GOT3 (cell line): Measurements from ENCODE around the gene PLOD2.

Experiments
- DNase-seq: peaks from one replicate; lab custom pipeline; 2025; ENCODE audit warnings: mixed read lengths; lab: John Stamatoyannopoulos, UW

PLOD2 gene

DNA sequence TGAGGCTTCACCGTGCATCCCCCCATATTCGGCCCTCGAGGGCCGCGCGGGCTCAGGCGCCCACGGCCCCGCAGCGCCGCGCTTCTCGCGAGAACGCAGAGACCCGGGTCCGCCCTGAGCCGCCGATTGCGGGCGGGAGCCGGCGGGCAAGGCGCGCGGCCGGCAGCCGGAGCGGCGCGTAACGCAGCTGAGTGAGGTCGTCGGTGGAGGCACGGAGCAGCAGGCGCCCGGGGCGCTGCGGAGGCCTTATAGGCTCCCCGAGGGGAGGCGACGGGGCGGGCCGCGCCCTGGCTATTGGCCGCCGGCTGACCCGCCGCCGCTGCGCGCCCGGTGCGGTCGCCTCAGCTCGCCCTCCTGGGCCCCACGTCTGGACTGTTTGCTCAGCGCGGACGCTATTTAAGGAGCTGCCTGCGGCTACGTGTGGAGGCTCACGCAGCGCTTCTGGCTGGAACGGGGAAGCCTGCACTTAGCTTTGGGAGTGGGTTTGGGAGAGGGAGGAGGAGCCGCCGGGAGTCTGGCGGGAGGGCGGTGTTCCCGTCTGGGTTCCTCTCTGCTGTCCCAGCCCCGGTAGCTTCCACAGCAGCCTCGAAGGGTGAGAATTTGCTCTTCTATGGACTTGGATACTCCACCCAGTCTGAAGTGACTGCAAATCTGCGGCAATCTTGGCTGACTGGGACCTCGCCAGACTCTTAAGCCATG is at the start of gene PLOD2:
Gene PLOD2, minus strand, starts transcription at position 221 of the 699 bp plus-strand sequence. Its CDS starts 195 bp downstream, at position 26.
- peak; percentile 83 for DNase-seq

DNA sequence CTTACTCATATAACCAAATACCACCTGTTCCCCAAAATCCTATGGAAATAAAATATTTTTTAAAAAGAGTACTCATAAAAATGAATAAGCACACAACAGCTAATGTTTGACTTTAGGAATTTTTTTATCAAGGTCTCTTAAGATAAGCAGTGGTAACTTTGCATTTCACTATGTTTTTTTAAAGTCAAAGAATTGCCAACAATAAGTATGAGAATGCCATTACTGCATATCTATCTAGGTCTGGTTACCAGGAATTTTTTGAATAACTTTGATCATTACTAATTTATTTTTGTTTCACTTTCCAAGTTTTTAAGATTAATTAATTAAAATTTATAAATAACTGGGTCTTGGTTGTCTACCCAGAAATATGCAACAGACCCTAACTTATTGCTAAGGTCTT is 48.4 kb upstream of the PLOD2 start:
- no peak for DNase-seq

DNA sequence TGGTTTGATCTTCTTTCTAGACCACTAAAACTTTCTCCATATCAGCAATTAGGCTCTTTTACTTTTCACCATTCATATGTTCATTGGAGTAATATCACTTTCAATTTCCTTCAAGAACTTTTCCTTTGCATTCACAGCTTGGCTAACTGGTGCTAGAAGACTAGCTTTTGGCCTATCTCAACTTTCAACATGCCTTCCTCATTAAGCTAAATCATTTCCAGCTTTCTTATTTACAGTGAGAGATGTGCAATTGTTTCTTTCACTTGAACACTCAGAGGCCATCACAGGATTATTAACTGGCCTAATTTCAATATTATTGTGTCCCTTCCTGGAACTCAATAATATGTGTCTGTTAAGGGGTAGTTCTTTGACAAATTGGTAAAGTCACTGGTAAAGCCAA is 42.8 kb upstream of the PLOD2 start:
- DNase-seq, result no peak

DNA sequence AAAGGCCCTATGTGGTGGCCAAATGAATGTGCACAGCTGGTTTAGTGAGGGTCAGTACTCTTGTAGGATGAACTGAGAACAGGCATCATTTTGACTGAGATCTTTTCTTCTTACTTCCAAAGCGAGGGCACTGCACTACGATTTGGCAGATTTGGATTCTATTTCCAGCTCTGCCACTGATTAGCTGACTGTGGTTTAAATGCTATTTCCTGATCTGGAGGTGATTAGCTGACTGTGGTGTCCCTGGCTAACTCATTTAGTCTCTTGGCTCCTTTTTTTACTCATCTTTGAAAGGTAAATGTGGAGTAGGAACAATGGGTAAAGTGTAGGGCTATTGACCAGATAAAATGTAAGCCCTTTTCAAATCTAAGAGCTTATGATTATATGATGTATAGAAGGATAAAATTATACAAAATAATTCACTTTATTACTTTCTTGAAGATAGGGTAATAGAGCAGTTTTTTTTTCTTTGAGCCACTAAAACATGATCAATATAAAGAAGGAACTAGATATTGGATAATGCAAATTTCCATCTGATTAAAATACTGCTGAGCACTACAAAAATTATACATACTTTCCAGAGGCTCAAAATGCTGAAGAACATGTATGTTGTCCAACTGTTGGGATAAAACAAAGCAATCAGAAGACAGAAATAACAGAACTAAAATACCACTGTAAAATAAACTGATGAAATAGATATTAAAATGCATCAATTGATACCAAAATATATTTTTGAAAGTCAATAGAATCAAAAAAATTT is 39.7 kb upstream of the PLOD2 start:
- no peak for DNase-seq

DNA sequence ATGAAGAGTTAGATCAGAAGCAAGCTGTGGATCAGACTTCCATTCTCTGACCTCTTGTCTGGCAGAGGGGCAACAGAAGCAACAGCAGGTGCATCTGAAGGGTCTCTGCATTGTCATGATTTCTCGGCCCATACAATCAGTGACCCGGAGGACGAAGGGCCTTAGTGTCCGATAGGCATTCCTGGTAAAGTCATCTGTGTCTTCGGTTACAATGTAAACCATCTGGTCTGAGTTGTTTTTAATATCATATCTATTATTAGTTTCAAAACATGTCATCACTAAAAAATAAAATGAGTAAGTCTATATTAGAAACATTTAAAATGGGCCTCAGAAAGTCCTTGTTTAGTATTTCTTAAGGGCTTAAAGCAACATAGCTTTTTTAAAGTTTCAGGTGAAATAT is 38.8 kb upstream of the PLOD2 start:
- DNase-seq, result no peak

DNA sequence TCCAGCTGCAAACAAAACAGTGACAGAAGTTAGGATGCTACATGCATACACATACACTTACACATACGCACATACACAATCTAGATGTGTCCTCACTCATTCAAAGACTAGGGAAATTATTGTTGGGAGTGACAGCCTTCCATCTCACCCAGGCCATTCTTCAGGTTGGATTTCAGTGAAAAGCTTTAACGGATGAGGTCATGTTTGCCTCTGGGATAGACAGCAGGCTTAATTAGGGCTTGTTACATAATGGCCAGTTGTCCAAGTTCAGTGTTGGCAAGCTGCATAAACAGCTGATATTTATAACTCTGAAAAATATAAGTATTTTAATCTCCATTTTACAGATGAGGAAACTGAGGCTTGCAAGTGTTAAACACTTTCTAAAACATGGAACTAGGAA is 35.8 kb upstream of the PLOD2 start:
- no peak for DNase-seq

DNA sequence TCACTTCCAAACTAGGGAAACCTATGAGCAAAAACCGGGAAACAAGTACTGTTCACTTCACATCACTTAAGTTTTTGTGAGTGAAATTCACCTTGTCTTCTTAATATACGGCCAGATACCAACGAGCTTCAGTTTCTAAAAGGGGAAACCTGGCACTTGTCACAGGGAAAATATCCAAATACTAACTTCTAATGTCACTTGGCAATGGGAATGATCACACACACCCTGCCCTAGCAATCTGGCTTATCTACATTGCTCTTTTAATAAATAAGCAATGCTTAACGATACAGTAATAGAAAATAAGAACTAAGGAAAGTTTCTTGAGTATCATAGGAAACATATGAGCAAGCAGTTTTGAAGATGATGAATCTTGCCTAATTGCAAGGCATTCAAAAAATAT is 34.6 kb upstream of the PLOD2 start:
- DNase-seq, result no peak

DNA sequence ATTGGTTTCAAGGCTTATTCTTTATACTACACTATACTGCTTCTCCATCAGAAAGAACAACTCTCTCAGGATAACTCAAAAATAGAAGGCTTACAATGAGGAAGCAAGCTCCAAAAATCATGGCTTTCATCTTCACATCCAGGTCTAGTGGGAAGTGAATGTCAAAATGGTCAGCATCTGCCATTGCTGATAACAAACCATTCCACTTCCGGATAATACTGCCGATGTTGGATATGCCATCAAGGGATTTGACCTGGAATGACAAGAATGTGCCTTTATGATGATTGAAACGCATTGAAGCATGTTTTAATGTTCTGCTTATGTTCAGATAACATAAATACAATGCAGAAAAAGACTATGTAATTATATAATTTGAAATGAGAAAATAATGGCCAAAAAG is 34.0 kb upstream of the PLOD2 start:
- no peak for DNase-seq

DNA sequence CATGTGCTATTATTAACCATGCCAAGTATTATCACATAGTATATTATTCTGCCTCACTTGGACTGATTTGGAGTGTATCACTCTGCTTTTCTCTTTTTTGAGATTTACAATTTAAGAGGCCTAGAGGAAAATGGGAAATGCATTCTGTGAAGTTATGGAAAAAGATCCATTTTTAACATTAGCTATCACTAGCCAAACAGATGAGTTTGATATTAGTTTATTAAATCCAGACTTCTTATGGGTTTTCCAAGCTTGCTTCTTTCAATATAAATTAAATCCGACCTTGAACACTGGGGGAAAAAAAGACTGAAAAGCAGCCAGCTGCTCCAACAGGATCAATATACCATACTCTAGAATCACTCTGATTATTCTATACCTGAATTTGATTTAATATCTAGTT is 30.1 kb upstream of the PLOD2 start:
- no peak for DNase-seq

DNA sequence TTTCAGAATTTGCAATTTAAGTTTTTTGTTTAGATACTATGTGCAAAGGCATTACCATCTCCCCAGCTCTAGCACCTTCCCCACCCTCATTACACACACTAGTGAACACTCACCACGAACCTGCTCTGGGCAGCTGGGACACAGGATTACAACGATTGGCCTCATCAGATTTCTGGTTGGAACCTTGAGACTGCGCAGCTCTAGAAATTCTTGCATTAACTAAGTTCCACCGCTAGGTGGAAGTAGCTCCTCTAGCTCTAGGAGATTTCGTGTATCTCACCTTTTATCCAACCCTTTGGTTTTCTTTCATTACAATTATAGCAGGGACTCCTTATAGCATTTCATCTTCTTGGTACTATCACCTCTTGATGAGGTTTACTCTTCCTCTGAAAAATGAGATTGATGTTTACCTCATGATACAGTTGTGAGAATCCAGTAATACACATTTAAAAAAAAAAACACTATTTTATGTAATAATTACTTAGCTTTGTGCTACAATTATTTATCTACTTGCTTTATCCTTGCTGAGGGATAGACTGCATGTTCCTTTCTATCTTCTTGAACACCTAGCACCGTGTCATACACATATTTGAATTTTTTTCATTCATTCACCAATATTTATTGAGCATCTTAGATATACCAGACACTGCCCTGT is 28.7 kb upstream of the PLOD2 start:
- no peak for DNase-seq

DNA sequence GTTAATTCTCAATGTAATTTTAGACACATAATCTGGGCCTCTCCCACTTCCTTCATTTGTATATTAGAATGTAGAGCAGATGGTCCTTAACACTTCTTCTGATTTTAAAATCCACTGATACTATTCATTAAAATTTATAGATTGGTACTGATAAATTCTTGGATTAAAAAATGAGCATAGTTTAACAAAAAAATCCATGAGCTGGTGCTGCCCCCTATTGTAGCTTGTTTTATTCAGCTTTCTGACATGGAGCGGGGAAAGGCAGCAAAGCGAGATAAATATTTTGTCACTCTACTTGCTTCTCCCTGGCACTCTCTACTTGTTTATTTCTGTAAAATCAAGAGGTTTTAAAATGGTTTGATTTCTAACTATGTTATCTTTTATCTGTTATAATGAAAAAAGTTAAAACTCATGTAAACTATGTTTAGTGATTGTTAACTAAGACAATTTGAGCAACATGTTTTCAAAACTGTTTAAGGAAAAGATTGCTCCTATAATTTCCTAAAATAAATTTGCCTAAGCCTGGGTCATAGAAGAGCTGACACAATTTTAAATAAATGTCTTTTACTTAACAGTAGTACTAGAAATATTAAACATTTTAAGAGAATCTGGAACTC is 26.5 kb upstream of the PLOD2 start:
- DNase-seq, result no peak

DNA sequence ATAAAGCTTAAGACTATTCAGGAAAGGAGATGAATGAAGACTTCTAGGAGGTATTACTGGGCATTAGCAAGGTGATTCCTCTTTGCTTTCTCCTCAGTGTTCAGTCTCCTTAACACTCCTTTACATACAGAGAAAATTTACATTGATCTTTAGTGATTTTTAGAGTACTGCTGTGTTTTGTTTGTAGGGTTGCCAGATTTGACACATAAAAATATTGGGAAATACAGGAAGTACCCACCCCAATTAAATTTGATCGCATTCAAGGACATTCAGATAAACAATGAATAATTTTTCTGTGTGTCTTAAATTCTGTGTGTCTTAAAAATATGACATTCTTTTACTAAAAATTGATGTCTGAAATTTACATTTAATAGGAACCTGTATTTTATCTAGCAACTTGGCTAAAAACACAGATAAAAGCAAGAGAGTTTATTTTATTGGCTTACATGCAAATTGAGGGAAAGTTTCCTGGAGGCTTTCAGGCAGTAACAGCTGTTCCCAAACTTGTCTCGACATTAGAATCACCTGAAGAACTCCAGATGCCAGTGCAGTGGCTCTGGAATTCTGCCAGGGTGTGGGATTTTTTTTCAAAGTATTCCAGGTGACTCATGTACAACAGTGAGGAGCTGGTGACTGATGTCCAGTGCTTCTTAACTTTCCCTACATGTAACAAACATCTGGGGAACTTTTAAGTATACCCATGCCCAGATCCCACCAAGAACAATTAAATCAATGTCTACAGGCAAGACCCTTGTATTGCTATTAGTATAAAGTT is 23.4 kb upstream of the PLOD2 start:
- no peak for DNase-seq

DNA sequence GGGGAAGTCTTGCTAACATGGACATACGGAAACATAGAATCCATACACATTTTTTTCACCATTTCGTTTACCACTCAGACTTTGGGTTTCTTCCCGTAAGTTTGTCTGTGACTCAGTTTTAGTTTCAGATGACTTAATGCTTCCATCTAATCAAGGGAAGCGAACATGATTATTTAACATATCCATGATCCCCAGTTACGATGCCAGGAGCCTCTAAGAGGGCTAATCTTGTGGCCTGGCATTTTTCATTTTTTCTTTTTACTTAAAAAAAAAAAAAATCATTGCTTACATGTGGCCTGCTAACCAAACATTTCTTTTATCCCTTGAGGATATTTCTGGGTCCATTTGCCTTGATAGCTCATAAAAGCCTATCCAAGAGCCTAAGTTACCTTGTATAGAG is 20.2 kb upstream of the PLOD2 start:
- DNase-seq, result no peak

DNA sequence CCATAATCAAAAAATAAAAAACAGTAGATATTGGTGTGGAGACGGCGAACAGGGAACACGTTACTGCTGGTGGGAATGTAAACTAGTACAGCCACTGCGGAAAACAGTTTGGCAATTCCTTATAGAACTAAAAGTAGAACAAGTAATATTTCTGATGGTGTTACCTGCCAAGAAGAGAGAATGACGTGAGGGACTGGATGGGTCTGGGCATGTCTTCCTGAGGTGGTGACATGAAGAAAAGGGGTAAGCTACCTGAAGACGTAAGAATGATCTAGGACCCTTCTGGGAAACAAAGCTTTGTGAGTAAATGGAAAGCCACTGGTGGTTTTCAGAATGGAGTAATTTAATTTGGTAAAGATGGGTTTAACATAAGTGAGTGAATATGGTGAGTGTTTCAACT is 19.4 kb upstream of the PLOD2 start:
- no peak for DNase-seq

DNA sequence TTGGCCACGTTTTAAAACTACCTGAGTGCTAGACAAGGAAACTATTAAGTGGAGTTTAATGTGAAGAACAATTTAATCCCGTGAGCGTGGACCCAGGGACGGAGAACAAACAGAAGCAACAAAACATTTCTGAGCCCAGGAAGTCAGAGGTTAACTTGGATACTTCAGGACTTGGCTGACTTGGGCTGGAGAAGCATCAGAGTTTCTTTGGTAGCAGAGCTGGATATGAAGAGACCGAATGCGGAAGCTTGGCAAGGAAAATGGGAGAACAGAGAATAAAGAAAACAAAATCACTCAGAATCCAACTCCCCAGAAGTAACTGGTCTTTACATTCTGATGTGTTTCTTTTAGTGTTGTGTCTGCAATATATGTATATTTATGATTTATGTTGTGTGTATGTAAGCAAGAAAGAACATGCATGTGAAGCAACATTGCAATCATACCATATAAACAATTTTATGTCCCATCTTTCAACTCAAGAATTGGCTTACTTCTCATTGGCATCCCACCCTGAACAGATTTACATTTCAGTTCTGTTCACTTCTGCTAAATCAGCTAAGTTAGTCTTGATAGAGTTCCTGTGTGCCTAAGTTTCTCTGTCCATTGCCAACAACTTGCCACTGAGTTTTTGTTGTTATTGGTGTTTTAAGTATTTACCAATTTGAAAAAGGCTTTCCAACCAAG is 17.2 kb upstream of the PLOD2 start:
- no peak for DNase-seq

DNA sequence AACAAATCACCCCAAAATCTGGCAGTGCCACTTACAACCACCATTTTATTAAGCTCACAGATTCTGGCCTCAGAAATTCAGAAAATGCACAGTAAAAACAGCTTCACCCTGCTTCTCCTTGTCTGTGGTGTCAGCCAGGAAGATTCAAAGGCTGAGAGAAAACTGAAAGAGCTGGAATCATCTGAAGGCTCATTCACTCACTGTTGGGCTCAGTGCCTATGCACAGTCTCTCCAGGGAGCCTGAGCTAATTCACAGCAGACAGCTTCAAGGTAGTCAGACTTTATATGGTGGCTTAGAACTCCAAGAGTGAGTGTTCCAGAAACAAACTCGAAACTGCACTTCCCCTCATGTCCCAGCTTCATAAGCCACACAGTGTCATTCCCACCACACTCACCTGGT is 16.5 kb upstream of the PLOD2 start:
- DNase-seq, result peak; percentile 18

DNA sequence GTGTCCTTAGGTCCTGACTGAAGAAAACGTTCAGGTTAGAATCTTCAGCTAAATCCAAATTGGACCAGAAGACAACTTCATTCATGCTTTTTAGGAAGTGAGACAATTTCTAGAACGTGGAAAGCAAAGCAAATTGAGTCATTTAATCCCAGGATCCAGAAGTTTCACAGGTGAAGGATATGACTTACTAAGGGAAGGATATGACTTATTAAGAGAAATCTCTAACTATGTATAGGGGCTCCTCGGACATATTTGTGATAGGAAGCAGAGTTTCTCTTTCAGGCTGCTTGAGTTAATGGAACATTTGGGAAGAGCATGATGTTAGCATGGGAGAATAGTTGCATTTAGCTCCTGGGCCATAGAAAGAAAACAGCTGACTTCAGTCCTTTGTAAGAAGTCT is 16.1 kb upstream of the PLOD2 start:
- no peak for DNase-seq

DNA sequence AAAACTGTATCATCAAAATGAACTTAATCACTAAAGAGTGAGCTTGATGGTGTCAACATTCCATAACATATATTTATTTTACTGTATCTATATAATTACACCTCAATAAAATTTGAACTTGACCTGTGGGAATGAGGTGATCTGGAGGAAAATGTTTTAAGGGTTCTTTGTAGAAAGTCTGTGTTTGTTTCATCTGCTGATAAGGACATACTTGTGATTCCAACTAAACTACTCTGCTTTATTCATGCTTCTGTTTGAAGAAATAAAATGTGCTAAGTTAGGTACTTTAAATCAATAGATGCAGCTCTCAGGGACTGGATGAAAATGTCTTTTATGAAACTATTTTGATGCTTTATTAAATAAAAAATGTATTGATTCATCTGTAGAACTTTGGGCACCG is 11.6 kb upstream of the PLOD2 start:
- no peak for DNase-seq

DNA sequence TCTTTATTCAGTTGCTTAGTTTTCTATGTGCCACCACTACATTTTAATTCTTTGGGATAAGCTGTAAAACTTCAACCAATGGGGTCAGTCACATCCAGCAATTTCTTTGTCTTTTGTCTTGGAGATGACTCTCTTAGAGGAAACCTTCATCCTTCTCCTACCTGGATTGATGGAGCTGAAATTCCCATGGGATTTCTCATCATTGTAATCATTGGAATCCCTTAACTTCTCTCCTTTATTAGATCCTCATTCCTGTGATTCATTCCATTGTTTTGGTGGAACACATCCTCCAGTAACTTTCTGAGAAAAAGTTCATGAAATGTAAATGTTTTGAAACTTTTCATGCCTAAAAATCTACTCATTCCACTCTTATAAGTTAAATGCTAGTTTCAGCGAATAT is 9.6 kb upstream of the PLOD2 start:
- DNase-seq, result no peak

DNA sequence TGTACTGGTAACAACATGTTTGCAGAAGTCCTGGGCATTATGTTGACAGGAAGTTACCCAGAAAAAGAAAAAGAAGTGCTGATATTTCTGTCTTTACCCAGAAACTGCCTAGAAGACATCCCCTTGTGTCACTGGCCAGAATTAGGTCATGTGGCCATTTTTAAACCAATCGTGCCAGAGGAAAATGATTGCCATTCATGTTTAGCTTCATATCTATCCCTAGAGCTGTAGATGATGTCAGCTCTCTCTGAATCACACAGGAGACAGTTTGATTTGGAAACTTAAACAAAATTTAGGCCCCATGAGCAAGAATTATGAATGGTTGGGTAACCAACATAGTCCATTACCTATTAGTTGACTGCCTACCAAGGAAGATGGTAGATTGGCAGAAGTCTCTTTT is 8.9 kb upstream of the PLOD2 start:
- DNase-seq, result no peak

DNA sequence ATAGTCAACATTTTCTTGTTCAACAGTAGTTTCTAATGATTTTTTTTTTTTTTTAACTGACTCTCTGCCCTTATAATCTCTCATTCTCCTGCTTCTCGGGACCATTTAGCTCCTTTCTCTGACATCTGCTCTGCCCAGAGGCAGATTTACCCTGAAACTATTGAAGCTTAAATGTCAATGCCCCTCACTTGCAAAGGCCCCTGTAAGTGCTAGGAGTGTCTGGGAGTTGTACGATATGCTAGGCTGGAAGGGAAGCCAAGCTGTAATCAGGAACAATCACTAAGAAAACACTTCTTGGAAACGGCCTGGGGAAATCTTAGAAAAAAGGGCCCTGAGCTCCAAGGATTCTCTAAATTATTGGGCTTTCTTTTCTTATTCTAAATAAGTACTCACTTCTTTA is 5.8 kb upstream of the PLOD2 start:
- DNase-seq, result no peak
